ENCODE results near the gene EPB41. TPM values are rescaled to one million over a fixed set of nuclear protein-coding genes. Genes with fewer than 3 reads are reported as not detected.

The EPB41 gene
- total and polyA plus RNA-seq, 3 experiments from 2014 or later: 89.9 to 96.2 (median 93.6) TPM

GRCh38 chr1:28984311-28984684, 69.9 kb downstream of the EPB41 start:
- POLR2A ChIA-PET: interaction anchor here (1.3 kb wide), 1 partner anchor 99 kb away, joined by 6 read pairs; no protein-coding TSS in a partner anchor
- Mint-ChIP-seq H3K27ac (peak overlapping the region in 2 of 8 donors; percentile 50 to 88), H3K36me3 (peaks cover 4 to 37% (median 13%) of the 10 kb centered on the region in 3 donors), H3K27me3 (no peaks in the 10 kb centered on the region), H3K4me1 (peaks cover 54 to 81% (median 80%) of the 10 kb centered on the region in 3 donors), H3K9me3 (no peaks in the 10 kb centered on the region), H3K4me3 (no peak overlapping the region)
- H3K4me1 ChIP-seq (ENCODE audit: insufficient read depth, low read length): peaks cover 11% of the 10 kb centered on the region
- H3K9me3 ChIP-seq (ENCODE audit: low read length): no peaks in the 10 kb centered on the region
- DNase-seq: no peak
- no peak overlapping the region for H3K4me3 ChIP-seq (ENCODE audit: low read length)
- CTCF ChIA-PET: interaction anchor here (1.0 kb wide), 1 partner anchor 99 kb away, joined by 4 read pairs; no protein-coding TSS in a partner anchor
- no peaks in the 10 kb centered on the region for H3K27me3 ChIP-seq (ENCODE audit: insufficient read depth, low read length, poor library complexity, severe bottlenecking)
- H3K27ac ChIP-seq (ENCODE audit: low read depth, low read length): no peak overlapping the region
- no peaks in the 10 kb centered on the region for H3K36me3 ChIP-seq (ENCODE audit: insufficient read depth, low read length)

DNA sequence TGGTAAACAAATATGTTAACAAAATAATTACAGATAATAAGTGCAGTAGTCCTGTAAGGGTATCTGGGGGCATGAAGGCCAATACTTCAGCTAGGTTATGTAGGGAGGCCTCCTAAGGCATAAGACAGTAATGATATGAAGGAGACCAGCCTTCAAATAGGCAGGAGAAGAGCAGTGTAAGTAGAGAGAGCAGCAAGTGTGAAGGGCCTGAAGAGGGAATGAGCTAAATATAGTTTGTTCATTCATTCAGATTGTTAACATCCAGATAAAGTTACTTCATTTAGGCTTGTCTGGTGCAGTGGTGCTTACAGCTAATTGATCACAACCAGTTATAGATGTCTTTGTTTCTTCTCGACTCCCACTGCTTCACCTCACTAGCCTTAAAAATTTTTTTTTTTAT, 71.1 kb downstream of the EPB41 start:
- Mint-ChIP-seq H3K36me3 (peaks cover 4 to 41% (median 13%) of the 10 kb centered on the region in 3 donors), H3K4me3 (no peak overlapping the region), H3K4me1 (peaks cover 49 to 76% (median 76%) of the 10 kb centered on the region in 3 donors), H3K9me3 (no peaks in the 10 kb centered on the region), H3K27me3 (no peaks in the 10 kb centered on the region), H3K27ac (peak overlapping the region in 3 of 8 donors; percentile 9 to 48 (median 24))
- H3K4me1 ChIP-seq (ENCODE audit: insufficient read depth, low read length): peaks cover 11% of the 10 kb centered on the region
- ChIA-PET POLR2A (no interaction called here), CTCF (interaction anchor here (1.0 to 2.1 kb wide), 3 partner anchors 10 to 108 kb away, joined by 3 to 6 read pairs (median 4); no protein-coding TSS in a partner anchor)
- no peaks in the 10 kb centered on the region for H3K9me3 ChIP-seq (ENCODE audit: low read length)
- no peak for DNase-seq
- H3K4me3 ChIP-seq (ENCODE audit: low read length): no peak overlapping the region
- H3K27ac ChIP-seq (ENCODE audit: low read depth, low read length): peak overlapping the region; percentile 2
- no peaks in the 10 kb centered on the region for H3K36me3 ChIP-seq (ENCODE audit: insufficient read depth, low read length)
- no peaks in the 10 kb centered on the region for H3K27me3 ChIP-seq (ENCODE audit: insufficient read depth, low read length, poor library complexity, severe bottlenecking)

- Mint-ChIP-seq H3K27me3 (no peaks in the 10 kb centered on the region), H3K4me3 (peak overlapping the region in 1 of 7 donors; percentile 66), H3K36me3 (peaks cover 4 to 43% (median 10%) of the 10 kb centered on the region in 3 donors), H3K4me1 (peaks cover 45 to 73% (median 70%) of the 10 kb centered on the region in 3 donors), H3K9me3 (no peaks in the 10 kb centered on the region), H3K27ac (peak overlapping the region in 3 of 8 donors; percentile 10 to 43 (median 20))
- H3K36me3 ChIP-seq (ENCODE audit: insufficient read depth, low read length): no peaks in the 10 kb centered on the region
- no peak for DNase-seq
- H3K4me3 ChIP-seq (ENCODE audit: low read length): no peak overlapping the region
- no peaks in the 10 kb centered on the region for H3K27me3 ChIP-seq (ENCODE audit: insufficient read depth, low read length, poor library complexity, severe bottlenecking)
- H3K4me1 ChIP-seq (ENCODE audit: insufficient read depth, low read length): peaks cover 11% of the 10 kb centered on the region
- no peaks in the 10 kb centered on the region for H3K9me3 ChIP-seq (ENCODE audit: low read length)
- CTCF ChIA-PET: interaction anchor here (1.5 to 2.1 kb wide), 2 partner anchors 48 to 109 kb away, joined by 4 to 6 read pairs; no protein-coding TSS in a partner anchor
- H3K27ac ChIP-seq (ENCODE audit: low read depth, low read length): no peak overlapping the region
- POLR2A ChIA-PET: interaction anchor here (0.6 kb wide), 1 partner anchor 617 kb away, joined by 3 read pairs; no protein-coding TSS in a partner anchor
Measured at GRCh38 chr1:28986306-28986910, 72.0 kb downstream of the EPB41 start.

DNA sequence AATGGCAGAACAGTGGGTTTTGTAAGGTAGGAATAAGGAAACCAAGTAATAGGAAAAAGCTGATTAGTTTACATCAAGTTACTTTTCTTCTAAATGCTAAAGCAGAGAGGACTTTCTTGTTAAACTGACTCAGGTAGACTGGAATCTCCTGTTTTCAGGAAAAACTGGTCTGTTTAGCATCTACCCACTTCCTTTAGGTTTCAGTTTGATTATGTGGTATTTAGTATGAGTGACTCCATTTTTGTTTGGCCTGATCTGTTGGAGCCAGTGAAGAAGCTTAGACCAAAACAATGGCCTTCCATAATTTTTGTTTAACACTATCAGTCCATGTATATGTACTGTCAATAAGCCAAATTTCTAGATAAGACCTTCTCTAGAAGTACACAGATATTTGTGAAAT, 88.4 kb downstream of the EPB41 start:
- H3K27ac Mint-ChIP-seq: peak overlapping the region in 4 of 8 donors; percentile 2 to 42 (median 10)
- H3K27me3 ChIP-seq (ENCODE audit: insufficient read depth, low read length, poor library complexity, severe bottlenecking): no peaks in the 10 kb centered on the region
- no peak overlapping the region for H3K27ac ChIP-seq (ENCODE audit: low read depth, low read length)
- H3K9me3 ChIP-seq (ENCODE audit: low read length): no peaks in the 10 kb centered on the region
- no peak overlapping the region for H3K4me3 ChIP-seq (ENCODE audit: low read length)
- DNase-seq: no peak
- H3K4me1 Mint-ChIP-seq: peaks cover 32 to 62% (median 43%) of the 10 kb centered on the region in 3 donors
- peaks cover 14 to 78% (median 23%) of the 10 kb centered on the region in 3 donors for H3K36me3 Mint-ChIP-seq
- H3K27me3 Mint-ChIP-seq: no peaks in the 10 kb centered on the region
- H3K36me3 ChIP-seq (ENCODE audit: insufficient read depth, low read length): no peaks in the 10 kb centered on the region
- ChIA-PET POLR2A (no interaction called here), CTCF (interaction anchor here (1.0 kb wide), 1 partner anchor 29 kb away, joined by 3 read pairs; no protein-coding TSS in a partner anchor)
- no peaks in the 10 kb centered on the region for H3K9me3 Mint-ChIP-seq
- no peaks in the 10 kb centered on the region for H3K4me1 ChIP-seq (ENCODE audit: insufficient read depth, low read length)
- no peak overlapping the region for H3K4me3 Mint-ChIP-seq

- no peak overlapping the region for H3K4me3 Mint-ChIP-seq
- peaks cover 38 to 71% (median 56%) of the 10 kb centered on the region in 3 donors for H3K4me1 Mint-ChIP-seq
- no peaks in the 10 kb centered on the region for H3K9me3 ChIP-seq (ENCODE audit: low read length)
- H3K4me3 ChIP-seq (ENCODE audit: low read length): no peak overlapping the region
- peaks cover 11 to 80% (median 19%) of the 10 kb centered on the region in 3 donors for H3K36me3 Mint-ChIP-seq
- H3K27me3 Mint-ChIP-seq: no peaks in the 10 kb centered on the region
- no peak for DNase-seq
- H3K27ac ChIP-seq (ENCODE audit: low read depth, low read length): no peak overlapping the region
- CTCF ChIA-PET: no interaction called here
- POLR2A ChIA-PET: no interaction called here
- peak overlapping the region in 1 of 8 donors; percentile 1 for H3K27ac Mint-ChIP-seq
- H3K27me3 ChIP-seq (ENCODE audit: insufficient read depth, low read length, poor library complexity, severe bottlenecking): no peaks in the 10 kb centered on the region
- H3K4me1 ChIP-seq (ENCODE audit: insufficient read depth, low read length): no peaks in the 10 kb centered on the region
- no peaks in the 10 kb centered on the region for H3K9me3 Mint-ChIP-seq
- H3K36me3 ChIP-seq (ENCODE audit: insufficient read depth, low read length): no peaks in the 10 kb centered on the region
Measured at GRCh38 chr1:29004288-29004687, 89.9 kb downstream of the EPB41 start.

DNA sequence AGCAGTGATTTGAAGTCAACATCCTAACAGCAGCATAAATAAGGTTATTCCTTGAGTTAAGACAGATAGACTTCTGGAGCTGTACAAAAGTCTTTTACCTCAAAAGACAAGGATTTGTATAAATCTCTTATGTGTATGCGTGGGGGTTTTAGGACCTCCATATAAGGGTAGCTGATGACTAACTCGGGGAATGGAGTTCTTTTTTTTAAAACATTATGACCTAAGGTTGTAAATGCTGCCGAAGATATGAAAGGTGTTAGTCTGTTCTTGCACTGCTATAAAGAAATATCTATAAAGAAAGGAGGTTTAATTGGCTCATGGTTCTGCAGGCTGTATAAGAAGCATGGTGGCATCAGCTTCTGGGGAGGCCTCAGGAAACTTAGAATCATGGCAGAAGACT, 90.4 kb downstream of the EPB41 start:
- no peaks in the 10 kb centered on the region for H3K9me3 ChIP-seq (ENCODE audit: low read length)
- no peak overlapping the region for H3K4me3 ChIP-seq (ENCODE audit: low read length)
- no peaks in the 10 kb centered on the region for H3K27me3 ChIP-seq (ENCODE audit: insufficient read depth, low read length, poor library complexity, severe bottlenecking)
- peaks cover 38 to 72% (median 56%) of the 10 kb centered on the region in 3 donors for H3K4me1 Mint-ChIP-seq
- H3K36me3 ChIP-seq (ENCODE audit: insufficient read depth, low read length): no peaks in the 10 kb centered on the region
- POLR2A ChIA-PET: no interaction called here
- H3K36me3 Mint-ChIP-seq: peaks cover 8 to 75% (median 19%) of the 10 kb centered on the region in 3 donors
- no peaks in the 10 kb centered on the region for H3K27me3 Mint-ChIP-seq
- no peak overlapping the region for H3K4me3 Mint-ChIP-seq
- CTCF ChIA-PET: interaction anchor here (1.0 to 1.1 kb wide), 2 partner anchors 29 to 123 kb away, joined by 3 read pairs; no protein-coding TSS in a partner anchor
- H3K27ac ChIP-seq (ENCODE audit: low read depth, low read length): no peak overlapping the region
- peak overlapping the region in 1 of 8 donors; percentile 81 for H3K27ac Mint-ChIP-seq
- no peaks in the 10 kb centered on the region for H3K4me1 ChIP-seq (ENCODE audit: insufficient read depth, low read length)
- DNase-seq: no peak
- H3K9me3 Mint-ChIP-seq: no peaks in the 10 kb centered on the region

DNA sequence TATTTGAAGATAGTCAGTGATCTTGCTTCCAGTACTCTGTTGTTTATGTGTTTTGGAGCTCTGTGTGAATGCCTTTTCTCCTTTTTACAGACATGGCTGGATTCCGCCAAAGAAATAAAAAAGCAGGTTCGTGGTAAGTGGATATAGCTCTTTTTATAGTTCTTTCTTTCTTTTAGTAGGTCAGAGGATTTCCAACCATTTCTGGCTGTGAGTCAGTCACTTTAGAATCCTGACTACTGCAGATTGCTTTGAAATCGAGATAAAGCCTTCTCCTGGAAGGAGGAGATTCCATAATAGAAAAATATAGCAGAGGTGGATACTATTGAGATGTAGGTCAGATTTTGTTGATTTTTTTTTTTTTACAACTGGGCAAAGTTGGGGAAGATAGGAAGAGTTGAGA, 97.4 kb downstream of the EPB41 start:
- Histone ChIP-seq H3K27ac (ENCODE audit: low read depth, low read length) (no peak overlapping the region), H3K27me3 (ENCODE audit: insufficient read depth, low read length, poor library complexity, severe bottlenecking) (no peaks in the 10 kb centered on the region), H3K4me3 (ENCODE audit: low read length) (no peak overlapping the region), H3K4me1 (ENCODE audit: insufficient read depth, low read length) (no peaks in the 10 kb centered on the region), H3K9me3 (ENCODE audit: low read length) (no peaks in the 10 kb centered on the region), H3K36me3 (ENCODE audit: insufficient read depth, low read length) (no peaks in the 10 kb centered on the region)
- Mint-ChIP-seq H3K27me3 (no peaks in the 10 kb centered on the region), H3K9me3 (no peaks in the 10 kb centered on the region), H3K4me3 (no peak overlapping the region), H3K36me3 (peaks cover 4 to 63% (median 10%) of the 10 kb centered on the region in 3 donors), H3K27ac (peak overlapping the region in 5 of 8 donors; percentile 5 to 56 (median 26)), H3K4me1 (peaks cover 22 to 33% (median 31%) of the 10 kb centered on the region in 3 donors)
- CTCF ChIA-PET: interaction anchor here (0.6 kb wide), 1 partner anchor 135 kb away, joined by 3 read pairs; no protein-coding TSS in a partner anchor
- DNase-seq: no peak
- POLR2A ChIA-PET: no interaction called here

DNA sequence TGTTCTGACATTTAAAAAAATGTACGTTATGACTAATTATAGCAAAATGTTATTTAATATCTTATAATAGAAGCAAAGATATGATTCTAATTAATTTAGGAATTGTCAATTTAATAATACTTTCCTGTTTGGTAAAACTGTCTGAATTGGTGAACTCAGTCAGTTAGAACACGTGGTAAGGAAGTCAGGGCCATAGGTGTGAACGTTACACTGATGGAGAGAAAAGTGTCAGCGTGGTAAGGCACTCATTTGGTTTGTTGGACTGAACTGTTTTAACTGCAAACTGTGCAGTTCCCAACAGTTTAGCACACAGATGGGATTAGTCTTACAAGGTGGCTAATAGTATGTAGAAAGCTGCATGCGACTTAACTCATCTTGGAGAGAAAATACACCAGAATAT, 102.9 kb downstream of the EPB41 start:
- peak overlapping the region in 5 of 8 donors; percentile 3 to 54 (median 26) for H3K27ac Mint-ChIP-seq
- no peak overlapping the region for H3K4me3 Mint-ChIP-seq
- H3K27me3 Mint-ChIP-seq: no peaks in the 10 kb centered on the region
- H3K4me1 ChIP-seq (ENCODE audit: insufficient read depth, low read length): no peaks in the 10 kb centered on the region
- no peak for DNase-seq
- CTCF ChIA-PET: no interaction called here
- H3K9me3 Mint-ChIP-seq: no peaks in the 10 kb centered on the region
- H3K9me3 ChIP-seq (ENCODE audit: low read length): no peaks in the 10 kb centered on the region
- H3K36me3 ChIP-seq (ENCODE audit: insufficient read depth, low read length): peaks cover 11% of the 10 kb centered on the region
- H3K4me3 ChIP-seq (ENCODE audit: low read length): no peak overlapping the region
- no peaks in the 10 kb centered on the region for H3K27me3 ChIP-seq (ENCODE audit: insufficient read depth, low read length, poor library complexity, severe bottlenecking)
- peaks cover 0 to 64% (median 2%) of the 10 kb centered on the region in 3 donors for H3K36me3 Mint-ChIP-seq
- H3K27ac ChIP-seq (ENCODE audit: low read depth, low read length): no peak overlapping the region
- POLR2A ChIA-PET: no interaction called here
- peaks cover 15 to 22% (median 20%) of the 10 kb centered on the region in 3 donors for H3K4me1 Mint-ChIP-seq

Measured in CD8-positive, alpha-beta memory T cell (primary cell).